GM12875 (cell line): ENCODE results near the gene LY86.

ENCODE experiments used
- H3K4me3 ChIP-seq: one replicate; pipeline ENCODE4 v1.5.1; 2011; ENCODE audit warnings: low read depth, low read length, control low read depth
- CTCF ChIP-seq: IDR thresholded peaks from 2 replicates; pipeline ENCODE4 v1.5.1; 2011; ENCODE audit warnings: low read depth, mild to moderate bottlenecking, control low read depth, inconsistent platforms, low read length, moderate library complexity, borderline replicate concordance; ENCODE audit not compliant: insufficient read depth

The LY86 gene

GRCh38 chr6:6570929-6571671 is 17.4 kb upstream of the LY86 start:
- TF ChIP-seq CTCF, result no peak
- no peak overlapping the region for H3K4me3 ChIP-seq

GRCh38 chr6:6575143-6575542 is 13.4 kb upstream of the LY86 start:
- no peak for TF ChIP-seq CTCF

GRCh38 chr6:6577735-6578134 is 10.8 kb upstream of the LY86 start:
- TF ChIP-seq CTCF, result no peak

More at GRCh38 chr6:6575143-6575542, 13.4 kb upstream of the LY86 start:
- H3K4me3 ChIP-seq, result no peak overlapping the region

GRCh38 chr6:6579281-6579680 is 9.2 kb upstream of the LY86 start:
- no peak for TF ChIP-seq CTCF
- no peak overlapping the region for H3K4me3 ChIP-seq

More at GRCh38 chr6:6577735-6578134, 10.8 kb upstream of the LY86 start:
- no peak overlapping the region for H3K4me3 ChIP-seq

- no peak for TF ChIP-seq CTCF
- H3K4me3 ChIP-seq, result no peak overlapping the region
These were observed 8.2 kb upstream of the LY86 start for GRCh38 chr6:6580225-6580856.

- TF ChIP-seq CTCF, result no peak
- H3K4me3 ChIP-seq, result no peak overlapping the region
These were observed 7.5 kb upstream of the LY86 start for GRCh38 chr6:6581054-6581453.

GRCh38 chr6:6582131-6582530 is 6.4 kb upstream of the LY86 start:
- H3K4me3 ChIP-seq, result no peak overlapping the region
- TF ChIP-seq CTCF, result no peak
